HG03520 (cell line): ENCODE results near the gene PALM.

Source experiments
- ATAC-seq: cut with Tn5 transposase; IDR thresholded peaks from one replicate; pipeline ENCODE4 v1.9.1; 2021; ENCODE audit warnings: mild to moderate bottlenecking, moderate library complexity; ENCODE audit not compliant: unreplicated experiment

Gene PALM

DNA sequence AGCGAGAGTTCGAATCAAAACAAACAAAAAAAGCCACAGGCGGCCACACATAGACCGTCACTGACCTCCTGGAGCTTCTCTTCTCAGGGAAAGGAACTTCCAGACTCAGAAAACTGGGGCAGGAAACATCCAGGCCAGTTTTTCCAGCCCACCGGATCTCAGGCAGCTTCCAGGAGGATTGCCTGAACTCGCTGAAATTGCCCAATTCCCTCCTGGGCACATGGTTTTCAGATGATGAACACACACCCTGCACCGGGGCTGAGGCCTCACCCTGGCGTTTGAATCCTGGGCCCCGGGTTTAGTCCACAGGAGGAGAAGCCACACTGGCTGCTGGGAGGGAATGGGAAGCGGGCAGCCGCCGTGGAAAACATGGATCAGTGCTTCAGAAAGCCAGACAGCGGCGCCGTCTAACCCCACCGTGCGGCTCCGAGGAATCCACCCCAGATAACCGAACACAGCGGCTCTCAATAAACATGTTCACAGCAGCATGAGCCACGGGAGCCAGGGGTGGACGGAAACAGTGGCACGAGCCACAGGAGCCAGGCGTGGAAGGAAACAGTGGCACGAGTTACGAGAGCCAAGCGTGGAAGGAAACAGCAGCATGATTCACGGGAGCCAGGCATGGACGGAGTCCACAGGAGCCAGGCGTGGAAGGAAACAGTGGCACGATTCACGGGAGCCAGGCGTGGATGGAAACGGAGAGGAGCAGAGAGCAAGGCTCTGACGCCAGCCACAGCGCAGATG is 70.3 kb downstream of the PALM start:
- ATAC-seq, result no peak

- ATAC-seq, result no peak
Observed at GRCh38 chr19:780935-781334, 72.2 kb downstream of the PALM start.

- ATAC-seq, result no peak
Observed at GRCh38 chr19:781800-782184, 73.1 kb downstream of the PALM start.

DNA sequence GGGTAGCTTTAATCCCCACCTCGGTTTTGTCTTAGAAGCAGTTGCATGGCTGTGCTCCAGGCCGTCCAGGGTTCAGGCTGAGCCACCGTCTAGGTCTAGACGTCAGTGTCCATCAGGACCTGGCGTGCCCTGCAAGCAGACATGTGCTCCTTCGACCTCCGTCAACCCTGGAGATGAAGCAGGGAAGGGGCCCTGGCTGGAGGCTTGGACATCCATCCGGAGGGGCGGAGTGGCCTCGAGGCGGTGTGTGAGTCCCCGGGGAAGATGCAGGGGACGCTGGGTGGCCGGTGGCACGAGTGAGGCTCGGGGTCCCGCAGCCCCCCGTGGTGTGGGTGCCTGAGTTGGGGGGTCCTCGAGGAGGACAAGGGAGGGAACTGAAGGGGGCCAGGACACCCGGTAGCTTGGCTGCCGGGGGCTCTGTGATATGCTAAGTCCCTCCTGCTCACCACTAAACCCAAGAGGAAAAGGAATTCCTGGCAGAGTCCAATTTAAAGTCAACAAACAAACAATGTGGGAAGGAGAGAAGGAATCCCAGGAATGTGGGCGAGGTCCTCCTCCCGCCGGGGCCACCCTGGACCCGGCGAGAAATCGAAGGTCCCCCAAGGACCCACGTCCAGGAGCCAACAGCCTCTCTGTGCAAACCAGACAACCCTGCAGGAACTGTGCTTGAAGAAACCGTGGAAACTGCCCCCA is 73.6 kb downstream of the PALM start:
- no peak for ATAC-seq

- no peak for ATAC-seq
Observed at GRCh38 chr19:782878-783668, 74.3 kb downstream of the PALM start.

GRCh38 chr19:784541-784940 is 75.8 kb downstream of the PALM start:
- no peak for ATAC-seq

DNA sequence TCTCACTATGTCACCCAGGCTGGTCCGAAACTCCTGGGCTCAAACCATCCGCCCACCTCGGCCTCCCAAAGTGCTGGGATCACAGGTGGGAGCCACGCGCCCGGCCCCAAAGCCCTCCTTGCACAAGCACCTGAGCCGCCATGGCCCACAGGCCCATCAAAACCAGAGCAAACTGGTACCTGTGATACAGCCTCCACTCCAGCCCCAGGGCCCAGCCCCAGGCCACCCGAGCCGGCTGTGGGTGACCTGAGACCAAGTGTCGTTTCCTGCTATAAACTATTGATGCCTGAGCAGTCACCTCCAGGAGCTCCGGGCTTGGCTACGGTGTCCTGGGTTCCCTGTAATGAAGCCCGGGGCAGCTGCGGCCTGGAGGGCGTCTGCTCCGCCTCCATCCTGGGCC is 78.8 kb downstream of the PALM start:
- no peak for ATAC-seq

DNA sequence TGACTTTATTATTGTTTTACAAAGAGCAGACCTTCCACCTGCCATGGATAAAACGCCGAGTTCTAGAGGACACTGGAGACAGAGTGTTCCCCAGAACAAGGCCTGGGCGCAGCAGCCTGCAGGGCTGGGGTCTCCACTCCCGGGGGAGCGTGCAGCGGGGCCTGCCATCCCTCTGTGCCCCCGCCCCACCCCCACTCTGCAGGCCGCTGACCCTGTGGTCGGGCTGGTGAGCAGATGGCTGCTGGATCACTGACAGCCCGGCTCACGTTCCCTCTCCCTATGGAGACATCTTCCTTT is 79.9 kb downstream of the PALM start:
- no peak for ATAC-seq

DNA sequence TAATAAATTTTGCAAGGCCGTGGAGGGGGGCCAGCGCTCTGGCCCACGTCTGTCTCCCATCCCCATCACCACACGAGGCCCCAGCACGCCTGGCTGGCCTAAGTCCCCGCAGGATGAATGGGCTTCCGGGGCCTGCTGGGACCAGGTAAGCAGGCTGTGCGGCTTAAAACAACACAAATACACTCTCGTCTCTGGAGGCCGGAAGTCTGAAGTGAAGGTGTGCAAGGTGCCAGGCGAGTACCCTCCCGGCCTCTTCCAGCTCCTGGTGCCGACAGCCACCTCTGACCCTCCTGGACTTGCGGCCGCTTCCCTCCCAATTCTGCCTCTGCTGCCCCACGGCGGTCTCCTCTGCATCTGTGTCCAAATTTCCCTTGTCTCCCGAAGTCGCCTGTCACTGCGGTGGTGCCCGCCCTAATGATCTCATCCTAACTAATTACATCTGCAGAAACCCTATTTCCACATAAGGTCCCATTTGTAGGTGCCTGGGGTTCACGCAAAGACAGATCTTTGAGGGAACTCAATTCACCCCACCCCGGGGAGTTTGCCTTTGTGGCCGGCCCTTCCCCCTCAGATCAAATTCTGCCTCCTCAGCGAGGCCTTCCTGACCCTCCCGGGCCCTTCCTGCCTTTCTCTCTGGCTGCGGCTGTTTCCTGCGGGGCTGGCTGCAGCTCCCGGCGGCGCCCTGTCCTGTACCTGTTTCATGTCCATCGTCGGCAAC is 80.4 kb downstream of the PALM start:
- ATAC-seq, result no peak

DNA sequence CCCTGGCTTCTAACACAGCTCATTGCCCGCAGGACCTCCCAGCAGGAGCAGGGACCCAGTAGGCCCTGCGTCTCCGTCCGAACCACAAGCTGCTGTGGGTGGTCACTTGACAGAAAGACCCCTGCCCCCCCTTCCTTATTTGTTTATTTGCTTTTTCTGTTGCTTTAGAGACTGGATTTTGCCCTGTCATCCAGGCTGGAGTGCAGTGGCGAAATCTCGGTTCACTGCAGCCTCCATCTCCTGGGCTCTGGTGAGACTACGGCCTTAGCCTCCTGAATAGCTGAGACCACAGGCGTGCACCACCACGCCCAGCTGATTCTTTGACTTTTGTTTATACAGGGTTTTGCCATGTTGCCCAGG is 80.9 kb downstream of the PALM start:
- ATAC-seq, result no peak

- no peak for ATAC-seq
Observed at GRCh38 chr19:791007-791566, 82.4 kb downstream of the PALM start.

GRCh38 chr19:791567-792305 is 83.0 kb downstream of the PALM start:
- no peak for ATAC-seq

DNA sequence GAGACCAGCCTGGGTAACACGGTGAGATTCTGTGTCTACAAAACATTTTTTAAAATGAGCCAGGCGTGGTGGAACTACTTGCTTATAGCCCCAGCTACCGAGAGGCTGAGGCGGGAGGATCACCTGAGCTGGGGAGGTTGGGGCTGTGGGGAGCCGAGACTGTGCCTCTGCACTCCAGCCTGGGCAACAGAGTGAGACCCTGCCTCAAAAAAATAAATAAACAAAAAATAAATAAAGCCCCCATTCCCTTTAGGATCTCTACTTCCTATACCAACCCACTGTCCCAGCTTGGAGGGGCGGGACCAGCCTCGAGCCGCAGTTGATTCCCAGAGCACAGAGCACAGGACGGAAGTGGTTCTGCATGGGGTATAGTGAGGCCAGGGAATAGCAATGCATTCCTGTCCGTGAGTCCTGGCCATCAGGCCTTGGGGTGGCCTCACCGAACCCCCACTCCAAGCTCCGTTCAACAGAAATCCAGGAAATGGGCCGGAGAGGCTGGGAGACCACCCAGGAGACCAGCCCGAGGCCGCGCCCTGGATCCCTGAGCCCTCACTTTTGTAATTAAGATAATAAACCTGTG is 83.7 kb downstream of the PALM start:
- no peak for ATAC-seq

DNA sequence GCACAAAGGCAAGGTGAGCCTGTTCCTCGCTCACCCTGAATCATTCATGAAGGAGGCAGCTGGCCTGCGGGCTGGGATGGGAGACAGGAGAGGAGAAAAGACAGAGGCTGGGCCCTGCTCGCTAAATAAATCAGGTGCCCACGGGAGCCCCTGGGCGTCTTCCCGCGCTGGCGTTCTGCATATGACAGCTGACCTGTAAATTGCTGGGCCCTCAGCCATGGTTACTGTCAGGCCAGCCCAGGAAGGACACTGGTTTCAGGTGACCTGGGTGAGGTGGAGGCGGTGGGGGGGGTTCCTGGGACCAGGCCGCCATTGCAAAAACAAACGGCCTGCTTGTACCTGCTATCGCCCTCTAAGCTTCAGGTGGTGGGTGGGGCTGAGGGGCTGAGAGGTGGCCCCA is 85.1 kb downstream of the PALM start:
- no peak for ATAC-seq

DNA sequence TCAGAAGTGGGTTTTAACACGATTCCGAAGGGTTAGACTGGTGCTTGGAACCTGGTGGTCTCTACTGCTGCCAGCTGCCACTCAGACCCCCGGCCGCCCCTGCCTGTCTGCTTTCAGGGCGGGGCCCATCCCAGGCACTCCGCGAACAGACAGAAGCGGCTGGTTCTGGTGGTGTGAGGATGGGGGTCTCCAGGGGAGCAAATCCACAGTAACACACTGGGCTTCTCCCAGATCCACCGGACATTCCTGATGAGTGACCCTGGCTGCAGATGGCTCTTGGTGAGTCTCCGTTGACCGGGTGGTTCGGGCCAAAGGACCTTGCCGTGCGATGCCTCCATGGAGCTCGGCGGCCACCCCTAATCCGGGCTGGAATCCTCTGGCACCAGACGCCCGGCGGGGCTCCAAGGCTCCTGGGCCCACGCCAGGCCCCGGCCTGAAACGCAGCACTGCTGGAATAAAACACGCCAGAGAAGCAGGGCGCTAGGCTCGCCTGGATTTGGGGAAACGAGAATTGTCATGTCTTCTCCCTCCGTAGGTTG is 86.4 kb downstream of the PALM start:
- ATAC-seq, result no peak

GRCh38 chr19:795691-796581 is 87.2 kb downstream of the PALM start:
- ATAC-seq, result no peak

DNA sequence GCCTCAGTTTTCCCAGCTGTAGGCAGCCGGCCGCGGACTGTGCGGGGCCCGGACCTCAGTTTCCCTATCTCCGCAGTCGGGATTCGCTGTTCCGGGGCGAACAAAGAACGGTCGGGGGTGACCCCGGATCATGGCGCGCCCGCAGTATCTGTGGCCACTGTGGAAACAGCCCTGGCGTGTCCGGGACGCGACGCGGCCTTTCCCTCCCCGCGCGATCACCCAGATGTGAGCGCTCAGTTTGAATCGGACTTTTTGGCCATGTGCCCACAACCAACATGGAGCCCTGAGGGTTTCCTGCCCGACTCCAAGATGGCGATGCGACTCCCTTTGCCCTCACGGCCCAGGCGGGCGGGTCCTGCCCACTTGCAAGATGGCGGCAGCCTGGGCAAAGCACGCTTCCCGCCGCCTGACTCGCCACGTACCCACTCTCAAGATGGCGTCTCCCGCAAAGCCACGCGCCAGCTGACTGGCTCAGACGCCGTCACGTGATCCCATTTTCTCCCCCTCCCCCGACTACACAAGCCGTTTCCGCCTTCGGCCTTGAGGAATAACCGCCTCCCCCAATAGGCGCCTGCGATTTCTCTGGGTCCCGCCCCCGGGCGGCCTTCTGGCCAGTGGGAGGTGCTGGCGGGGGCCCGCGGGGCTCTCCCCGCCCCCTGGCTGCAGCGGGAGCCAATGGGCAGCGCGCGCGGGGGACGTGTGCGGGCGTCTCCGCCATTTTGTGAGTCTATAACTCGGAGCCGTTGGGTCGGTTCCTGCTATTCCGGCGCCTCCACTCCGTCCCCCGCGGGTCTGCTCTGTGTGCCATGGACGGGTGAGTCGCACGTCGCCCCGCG is 88.2 kb downstream of the PALM start, which contains the start of gene PTBP1:
Gene PTBP1 (plus strand): TSS at position 761 of the 836 bp plus-strand sequence. CDS start 46 bp downstream, at position 807.
- ATAC-seq, result peak; percentile 64
